GM18526 (cell line): ENCODE results near the gene DYRK2.

ENCODE experiments used
- POLR2A ChIP-seq: IDR thresholded peaks from 3 replicates; pipeline ENCODE4 v1.6.1; 2011; ENCODE audit not compliant: insufficient read length; ENCODE audit errors: extremely low read depth

The DYRK2 gene

GRCh38 chr12:67704071-67704470, 55.5 kb downstream of the DYRK2 start:
- no peak for TF ChIP-seq POLR2A

GRCh38 chr12:67705394-67706370, 57.1 kb downstream of the DYRK2 start:
- no peak for TF ChIP-seq POLR2A

GRCh38 chr12:67709367-67709954, 60.9 kb downstream of the DYRK2 start:
- no peak for TF ChIP-seq POLR2A

GRCh38 chr12:67710582-67710981, 62.0 kb downstream of the DYRK2 start:
- no peak for TF ChIP-seq POLR2A

GRCh38 chr12:67712011-67712410, 63.5 kb downstream of the DYRK2 start:
- no peak for TF ChIP-seq POLR2A

GRCh38 chr12:67714648-67715047, 66.1 kb downstream of the DYRK2 start:
- TF ChIP-seq POLR2A: no peak
